GM12891 (cell line): ENCODE data around the gene PPM1E.

Experiments used
- POLR2A ChIP-seq: IDR thresholded peaks from 2 replicates; pipeline ENCODE4 v1.6.1; 2011; ENCODE audit warnings: low read depth, low read length, control low read depth
- POLR2AphosphoS5 ChIP-seq: IDR thresholded peaks from 2 replicates; pipeline ENCODE4 v1.6.1; 2011; ENCODE audit warnings: low read depth, low read length, control low read depth

DNA sequence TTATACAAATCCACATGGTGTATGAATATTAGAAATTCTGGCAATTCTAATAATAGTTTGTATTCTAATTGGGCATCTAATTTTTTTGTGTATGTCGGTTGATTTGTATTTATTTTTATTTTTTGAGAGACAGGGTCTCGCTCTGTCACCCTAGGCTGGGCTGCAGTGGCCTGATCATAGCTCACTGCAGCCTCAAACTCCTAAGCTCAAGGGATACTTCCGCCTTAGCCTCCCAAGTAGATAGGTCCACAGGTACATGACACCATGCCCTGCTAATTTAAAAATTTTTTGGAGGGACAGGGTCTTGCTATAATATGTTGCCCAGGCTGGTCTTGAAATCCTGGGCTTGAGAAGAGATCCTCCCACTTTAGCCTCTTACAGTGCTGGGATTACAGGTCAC is 246.5 kb downstream of the PPM1E start:
- TF ChIP-seq POLR2AphosphoS5 (no peak), POLR2A (no peak)
